IMR-90 (cell line): Measurements from ENCODE around the gene MORF4L1.
A peak's percentile ranks its signal among the peaks of the same experiment; 100 is the strongest.

Experiments used
- BHLHE40 ChIP-seq: fragments of 150-350 bp; IDR thresholded peaks from 2 replicates; pipeline ENCODE4 v1.6.1; 2016; ENCODE audit warnings: mild to moderate bottlenecking, low read depth, low read length
- CEBPB ChIP-seq: IDR thresholded peaks from 2 replicates; pipeline ENCODE4 v1.6.1; 2012; ENCODE audit warnings: low read depth, low read length, improper control_type of control experiment
- CHD1 ChIP-seq: IDR thresholded peaks from 2 replicates; pipeline ENCODE4 v1.6.1; 2012; ENCODE audit warnings: low read depth, low read length, improper control_type of control experiment
- FOS ChIP-seq: fragments of 150-350 bp; IDR thresholded peaks from 2 replicates; pipeline ENCODE4 v1.6.1; 2016; ENCODE audit warnings: low read depth, low read length
- MAFK ChIP-seq: IDR thresholded peaks from 2 replicates; pipeline ENCODE4 v1.6.1; 2012; ENCODE audit warnings: low read depth, low read length, improper control_type of control experiment
- MAZ ChIP-seq: IDR thresholded peaks from 2 replicates; pipeline ENCODE4 v1.6.1; 2012; ENCODE audit warnings: low read depth, mild to moderate bottlenecking, low read length, improper control_type of control experiment, moderate library complexity, borderline replicate concordance
- MXI1 ChIP-seq: IDR thresholded peaks from 2 replicates; pipeline ENCODE4 v1.6.1; 2012; ENCODE audit warnings: low read depth, mild to moderate bottlenecking, low read length, moderate library complexity, borderline replicate concordance
- POLR2A ChIP-seq: IDR thresholded peaks from 2 replicates; pipeline ENCODE4 v1.6.1; 2012; ENCODE audit warnings: mild to moderate bottlenecking, low read depth, low read length
- RAD21 ChIP-seq: IDR thresholded peaks from 2 replicates; pipeline ENCODE4 v1.6.1; 2012; ENCODE audit warnings: low read length, improper control_type of control experiment
- RCOR1 ChIP-seq: IDR thresholded peaks from 2 replicates; pipeline ENCODE4 v1.6.1; 2012; ENCODE audit warnings: mild to moderate bottlenecking, low read length, improper control_type of control experiment; ENCODE audit not compliant: insufficient replicate concordance
- SMC3 ChIP-seq: fragments of 150-350 bp; IDR thresholded peaks from 2 replicates; pipeline ENCODE4 v1.6.1; 2016; ENCODE audit warnings: low read depth, mild to moderate bottlenecking, antibody characterized with exemption, low read length, moderate library complexity
- TF ChIP-seq, protein P1 (sequence below): conservative IDR thresholded peaks from 2 replicates; pipeline ENCODE4 v1.5.1; 2012; ENCODE audit warnings: mild to moderate bottlenecking, low read depth, low read length, improper control_type of control experiment
- TF ChIP-seq, protein P2 (sequence below): fragments of 150-350 bp; IDR thresholded peaks from 2 replicates; pipeline ENCODE4 v1.6.1; 2017; ENCODE audit warnings: mild to moderate bottlenecking, antibody characterized with exemption, low read length, low read depth

GRCh38 chr15:78872972-78873792 lies 492 bp downstream of the MORF4L1 start:
- TF ChIP-seq MXI1 (peak; percentile 15; the same call in 1 of the 2 replicates), POLR2A (peak; percentile 92), FOS (no peak), BHLHE40 (0 out of 2 replicates have a peak, but pooled peaks have one; percentile 5), CHD1 (peak; percentile 95; the same call in 1 of the 2 replicates), RCOR1 (no peak), CEBPB (no peak), RAD21 (peak; percentile 35; the same call in 1 of the 2 replicates), MAZ (peak; percentile 73; the same call in 1 of the 2 replicates), SMC3 (no peak; the same call in 1 of the 2 replicates), MAFK (0 out of 2 replicates have a peak, but pooled peaks have one; percentile 13)
- TF ChIP-seq, protein P1, sequence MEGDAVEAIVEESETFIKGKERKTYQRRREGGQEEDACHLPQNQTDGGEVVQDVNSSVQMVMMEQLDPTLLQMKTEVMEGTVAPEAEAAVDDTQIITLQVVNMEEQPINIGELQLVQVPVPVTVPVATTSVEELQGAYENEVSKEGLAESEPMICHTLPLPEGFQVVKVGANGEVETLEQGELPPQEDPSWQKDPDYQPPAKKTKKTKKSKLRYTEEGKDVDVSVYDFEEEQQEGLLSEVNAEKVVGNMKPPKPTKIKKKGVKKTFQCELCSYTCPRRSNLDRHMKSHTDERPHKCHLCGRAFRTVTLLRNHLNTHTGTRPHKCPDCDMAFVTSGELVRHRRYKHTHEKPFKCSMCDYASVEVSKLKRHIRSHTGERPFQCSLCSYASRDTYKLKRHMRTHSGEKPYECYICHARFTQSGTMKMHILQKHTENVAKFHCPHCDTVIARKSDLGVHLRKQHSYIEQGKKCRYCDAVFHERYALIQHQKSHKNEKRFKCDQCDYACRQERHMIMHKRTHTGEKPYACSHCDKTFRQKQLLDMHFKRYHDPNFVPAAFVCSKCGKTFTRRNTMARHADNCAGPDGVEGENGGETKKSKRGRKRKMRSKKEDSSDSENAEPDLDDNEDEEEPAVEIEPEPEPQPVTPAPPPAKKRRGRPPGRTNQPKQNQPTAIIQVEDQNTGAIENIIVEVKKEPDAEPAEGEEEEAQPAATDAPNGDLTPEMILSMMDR = peak; percentile 60
- TF ChIP-seq, protein P2, sequence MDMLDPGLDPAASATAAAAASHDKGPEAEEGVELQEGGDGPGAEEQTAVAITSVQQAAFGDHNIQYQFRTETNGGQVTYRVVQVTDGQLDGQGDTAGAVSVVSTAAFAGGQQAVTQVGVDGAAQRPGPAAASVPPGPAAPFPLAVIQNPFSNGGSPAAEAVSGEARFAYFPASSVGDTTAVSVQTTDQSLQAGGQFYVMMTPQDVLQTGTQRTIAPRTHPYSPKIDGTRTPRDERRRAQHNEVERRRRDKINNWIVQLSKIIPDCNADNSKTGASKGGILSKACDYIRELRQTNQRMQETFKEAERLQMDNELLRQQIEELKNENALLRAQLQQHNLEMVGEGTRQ = no peak
